Stimulated activated CD8-positive, alpha-beta memory T cell treated with anti-CD3 and anti-CD28 coated beads, Interleukin-12 subunit alpha, Interleukin-12 subunit beta, amount 100 ng/mL, for 1 hour (primary cell): Measurements from ENCODE around the gene SAMMSON.

Experiments
- DNase-seq: peaks from one replicate; pipeline ENCODE4 v3.0.0-alpha.2; 2020; ENCODE audit warnings: low read depth

Gene SAMMSON

GRCh38 chr3:70090322-70090913 lies 90.9 kb downstream of the SAMMSON start:
- DNase-seq = no peak

- DNase-seq = no peak
Observed at GRCh38 chr3:70094197-70094596, 94.7 kb downstream of the SAMMSON start.

- no peak for DNase-seq
Observed at GRCh38 chr3:70095260-70095659, 95.7 kb downstream of the SAMMSON start.

GRCh38 chr3:70096376-70097066 lies 97.0 kb downstream of the SAMMSON start:
- DNase-seq = no peak

- DNase-seq = no peak
Observed at GRCh38 chr3:70097084-70097483, 97.6 kb downstream of the SAMMSON start.

GRCh38 chr3:70108072-70108471 lies 108.5 kb downstream of the SAMMSON start:
- no peak for DNase-seq

- no peak for DNase-seq
Observed at GRCh38 chr3:70108546-70108945, 109.0 kb downstream of the SAMMSON start.

GRCh38 chr3:70110066-70110465 lies 110.5 kb downstream of the SAMMSON start:
- no peak for DNase-seq

- DNase-seq = no peak
Observed at GRCh38 chr3:70111411-70111810, 111.9 kb downstream of the SAMMSON start.

- no peak for DNase-seq
Observed at GRCh38 chr3:70112751-70113150, 113.2 kb downstream of the SAMMSON start.

GRCh38 chr3:70114431-70114830 lies 114.9 kb downstream of the SAMMSON start:
- DNase-seq = no peak

- DNase-seq = no peak
Observed at GRCh38 chr3:70119879-70120278, 120.3 kb downstream of the SAMMSON start.
